Measurements from ENCODE around the gene FASLG. TPM values are rescaled to one million over a fixed set of nuclear protein-coding genes. Genes with fewer than 3 reads are reported as not detected.

Gene FASLG
- not detected for total RNA-seq

GRCh38 chr1:172658871-172659453 is at the start of gene FASLG:
FASLG (plus strand) TSS chr1:172659103; CDS start chr1:172659202, 99 bp downstream.
- H3K4me3 ChIP-seq, result no peak within 1 kb of the TSS
- H3K9me3 ChIP-seq, result no peaks in the 10 kb centered on the region
- no peaks in the 10 kb centered on the region for H3K36me3 ChIP-seq (replicated peaks in 1 of 2; ENCODE audit: insufficient read depth in 1 of 2, low read depth in 2 of 2)
- ATAC-seq (no peak), DNase-seq (no peak)
- WGBS, 2 donors, result 82 to 88% methylated on average over 8 to 10 of the region's 11 CpGs
- no peaks in the 10 kb centered on the region for H3K27me3 ChIP-seq
- TF ChIP-seq CTCF (IDR thresholded peaks at IDR 0.05) (no peak), POLR2A (IDR thresholded peaks at IDR 0.05) (no peak)
- intact Hi-C loops (cut with DNase I), result no loop called here
- H3K4me1 ChIP-seq, result no peaks in the 10 kb centered on the region
- H3K27ac ChIP-seq, result no peak within 1 kb of the TSS

- no peak overlapping the region for H3K27ac ChIP-seq
- H3K36me3 ChIP-seq (replicated peaks in 1 of 2; ENCODE audit: insufficient read depth in 1 of 2, low read depth in 2 of 2), result peaks cover 3 to 9% of the 10 kb centered on the region in 2 donors
- DNase-seq, result no peak
- H3K4me3 ChIP-seq, result no peak overlapping the region
- H3K27me3 ChIP-seq, result no peaks in the 10 kb centered on the region
- intact Hi-C loops (cut with DNase I), result no loop called here
- 87 to 92% methylated on average over 3 of the region's 3 CpGs for WGBS, 2 donors
- H3K9me3 ChIP-seq, result no peaks in the 10 kb centered on the region
- H3K4me1 ChIP-seq, result peaks cover 7% of the 10 kb centered on the region
- TF ChIP-seq POLR2A (IDR thresholded peaks at IDR 0.05), result no peak
- TF ChIP-seq CTCF (IDR thresholded peaks at IDR 0.05), result peak in 4 of 7 experiments; percentile 2 to 20 (median 18)
- ATAC-seq, result no peak
These were observed 49.4 kb upstream of the FASLG start for GRCh38 chr1:172609528-172609927.

GRCh38 chr1:172612478-172612877 is 46.4 kb upstream of the FASLG start:
- no peak for ATAC-seq
- Histone ChIP-seq H3K27ac (no peak overlapping the region), H3K36me3 (replicated peaks in 1 of 2; ENCODE audit: insufficient read depth in 1 of 2, low read depth in 2 of 2) (peaks cover 3 to 9% of the 10 kb centered on the region in 2 donors), H3K27me3 (no peaks in the 10 kb centered on the region), H3K9me3 (no peaks in the 10 kb centered on the region), H3K4me3 (no peak overlapping the region), H3K4me1 (peaks cover 7% of the 10 kb centered on the region)
- 64 to 88% methylated on average over 2 of the region's 2 CpGs for WGBS, 2 donors
- intact Hi-C loops (cut with DNase I), result no loop called here
- no peak for DNase-seq
- TF ChIP-seq CTCF (IDR thresholded peaks at IDR 0.05), result no peak

- intact Hi-C loops (cut with DNase I), result no loop called here
These were observed 45.6 kb upstream of the FASLG start for GRCh38 chr1:172613294-172613693.

More at GRCh38 chr1:172613294-172613693, 45.6 kb upstream of the FASLG start:
- Histone ChIP-seq H3K27ac (no peak overlapping the region), H3K4me3 (no peak overlapping the region), H3K9me3 (no peaks in the 10 kb centered on the region), H3K4me1 (peaks cover 2% of the 10 kb centered on the region), H3K36me3 (replicated peaks in 1 of 2; ENCODE audit: insufficient read depth in 1 of 2, low read depth in 2 of 2) (peaks cover 3 to 9% of the 10 kb centered on the region in 2 donors), H3K27me3 (no peaks in the 10 kb centered on the region)
- no peak for DNase-seq
- TF ChIP-seq CTCF (IDR thresholded peaks at IDR 0.05) (no peak), POLR2A (IDR thresholded peaks at IDR 0.05) (no peak)
- ATAC-seq, result no peak
- WGBS, 2 donors, result 88 to 98% methylated on average over 2 of the region's 2 CpGs

Measured in body of pancreas (tissue), 4 donors.